NCI-H1048 (cell line): ENCODE measurements around the gene HEATR5A.

Source experiments
- DNase-seq: peaks from one replicate; lab custom pipeline; 2025; lab: John Stamatoyannopoulos, UW

Gene HEATR5A

GRCh38 chr14:31425905-31426304 is 5.6 kb upstream of the HEATR5A start:
- DNase-seq, result no peak

GRCh38 chr14:31421200-31421599 is 850 bp upstream of the HEATR5A start:
- no peak for DNase-seq

GRCh38 chr14:31419967-31420318 is 407 bp downstream of the HEATR5A start:
- DNase-seq, result no peak

- no peak for DNase-seq
These were observed 977 bp downstream of the HEATR5A start for GRCh38 chr14:31419179-31419966.

GRCh38 chr14:31418440-31418839 is 1.9 kb downstream of the HEATR5A start:
- no peak for DNase-seq

GRCh38 chr14:31414190-31414833 is 6.0 kb downstream of the HEATR5A start:
- no peak for DNase-seq

- DNase-seq, result no peak
These were observed 9.1 kb downstream of the HEATR5A start for GRCh38 chr14:31411218-31411727.

GRCh38 chr14:31410048-31410650 is 10.2 kb downstream of the HEATR5A start:
- no peak for DNase-seq

- no peak for DNase-seq
These were observed 11.9 kb downstream of the HEATR5A start for GRCh38 chr14:31408421-31408820.

- DNase-seq, result no peak
These were observed 14.6 kb downstream of the HEATR5A start for GRCh38 chr14:31405599-31406232.

- DNase-seq, result no peak
These were observed 15.2 kb downstream of the HEATR5A start for GRCh38 chr14:31405106-31405505.

GRCh38 chr14:31403707-31404106 is 16.6 kb downstream of the HEATR5A start:
- no peak for DNase-seq

GRCh38 chr14:31402764-31403439 is 17.4 kb downstream of the HEATR5A start:
- no peak for DNase-seq

- DNase-seq, result no peak
These were observed 18.9 kb downstream of the HEATR5A start for GRCh38 chr14:31401369-31401932.

GRCh38 chr14:31400031-31400638 is 20.2 kb downstream of the HEATR5A start:
- no peak for DNase-seq

GRCh38 chr14:31395572-31396205 is 24.7 kb downstream of the HEATR5A start:
- no peak for DNase-seq

GRCh38 chr14:31395119-31395518 is 25.2 kb downstream of the HEATR5A start:
- no peak for DNase-seq

GRCh38 chr14:31391977-31392503 is 28.3 kb downstream of the HEATR5A start:
- DNase-seq, result no peak

- DNase-seq, result no peak
These were observed 28.9 kb downstream of the HEATR5A start for GRCh38 chr14:31391473-31391872.

GRCh38 chr14:31389946-31390345 is 30.4 kb downstream of the HEATR5A start:
- no peak for DNase-seq
